ENCODE results near the gene FBH1.

Gene FBH1

GRCh38 chr10:5981529-5981928 lies 91.5 kb downstream of the FBH1 start:
- no peak for DNase-seq

- no peak for DNase-seq
Measured at GRCh38 chr10:5983774-5984173, 93.7 kb downstream of the FBH1 start.

- no peak for DNase-seq
Measured at GRCh38 chr10:5985029-5985428, 95.0 kb downstream of the FBH1 start.
